G401.6 (cell line): ENCODE results near the gene ARMC5.
"Not testable (repeated sequence)": the region's sequence is repeated elsewhere in the genome, so short reads cannot be mapped to it uniquely, and the experiment has no call there.

Experiments used
- FAIRE-seq: peaks from 2 replicates; lab custom pipeline; 2012; peaks lifted over from hg19 to GRCh38; lab: Jason Lieb, UNC

Gene ARMC5

GRCh38 chr16:31478956-31479355, 19.7 kb downstream of the ARMC5 start:
- FAIRE-seq = no peak

- no peak for FAIRE-seq
These were observed 20.4 kb downstream of the ARMC5 start for GRCh38 chr16:31479751-31480150.

GRCh38 chr16:31480851-31481536, 21.7 kb downstream of the ARMC5 start:
- FAIRE-seq = no peak

- no peak for FAIRE-seq
These were observed 23.8 kb downstream of the ARMC5 start, which contains the start of gene SLC5A2 for GRCh38 chr16:31483081-31483480. Gene SLC5A2, plus strand, starts transcription at chr16:31483123. Its CDS starts 14 bp downstream, at chr16:31483137.

- not testable (repeated sequence) for FAIRE-seq
These were observed 24.7 kb downstream of the ARMC5 start for GRCh38 chr16:31484048-31484447.

- no peak for FAIRE-seq
These were observed 25.3 kb downstream of the ARMC5 start for GRCh38 chr16:31484491-31485171.

GRCh38 chr16:31485571-31485970, 26.3 kb downstream of the ARMC5 start:
- FAIRE-seq = no peak

GRCh38 chr16:31486045-31486444, 26.7 kb downstream of the ARMC5 start:
- no peak for FAIRE-seq

- no peak for FAIRE-seq
These were observed 27.9 kb downstream of the ARMC5 start for GRCh38 chr16:31487071-31487719.

- no peak for FAIRE-seq
These were observed 28.6 kb downstream of the ARMC5 start for GRCh38 chr16:31487720-31488467.

- no peak for FAIRE-seq
These were observed 29.4 kb downstream of the ARMC5 start for GRCh38 chr16:31488468-31489297.

GRCh38 chr16:31489298-31489564, 29.9 kb downstream of the ARMC5 start:
- no peak for FAIRE-seq

GRCh38 chr16:31489616-31490584, 30.6 kb downstream of the ARMC5 start:
- no peak for FAIRE-seq

GRCh38 chr16:31491778-31492418, 32.6 kb downstream of the ARMC5 start:
- FAIRE-seq = no peak

GRCh38 chr16:31493506-31494125, 34.3 kb downstream of the ARMC5 start:
- no peak for FAIRE-seq

GRCh38 chr16:31496670-31497069, 37.4 kb downstream of the ARMC5 start:
- FAIRE-seq = no peak

- FAIRE-seq = no peak
These were observed 39.2 kb downstream of the ARMC5 start for GRCh38 chr16:31498493-31498892.

- no peak for FAIRE-seq
These were observed 40.6 kb downstream of the ARMC5 start for GRCh38 chr16:31499928-31500327.

- FAIRE-seq = no peak
These were observed 42.1 kb downstream of the ARMC5 start for GRCh38 chr16:31501226-31501965.
